Endodermal cell (in vitro differentiated cells): ENCODE data around the gene PRDM5. TPM values are rescaled to one million over a fixed set of nuclear protein-coding genes. Genes with fewer than 3 reads are reported as not detected.

Experiments used
- DNase-seq: peaks from one replicate; pipeline ENCODE4 v3.0.0-alpha.2; 2017
- H3K27ac ChIP-seq: 2 replicates; pipeline ENCODE4 v1.5.1; 2013; ENCODE audit warnings: mild to moderate bottlenecking, low read depth, low read length, moderate library complexity
- H3K27me3 ChIP-seq: 2 replicates; pipeline ENCODE4 v1.6.1; 2013; ENCODE audit warnings: mild to moderate bottlenecking, low read length, moderate library complexity; ENCODE audit not compliant: insufficient read depth, control insufficient read depth, poor library complexity, severe bottlenecking
- H3K36me3 ChIP-seq: 2 replicates; pipeline ENCODE4 v1.7.0; 2013; ENCODE audit warnings: mild to moderate bottlenecking, low read length, moderate library complexity; ENCODE audit not compliant: control insufficient read depth, insufficient read depth
- H3K4me1 ChIP-seq: one replicate; pipeline ENCODE4 v1.7.0; 2013; ENCODE audit warnings: low read length; ENCODE audit not compliant: control insufficient read depth, insufficient read depth
- H3K4me3 ChIP-seq: 2 replicates; pipeline ENCODE4 v1.5.1; 2013; ENCODE audit warnings: mild to moderate bottlenecking, low read length, moderate library complexity
- H3K9ac ChIP-seq: 2 replicates; pipeline ENCODE4 v1.6.1; 2013; ENCODE audit warnings: mild to moderate bottlenecking, low read length, moderate library complexity; ENCODE audit not compliant: poor library complexity, severe bottlenecking; ENCODE audit errors: extremely low read depth
- H3K9me3 ChIP-seq: 2 replicates; pipeline ENCODE4 v1.6.1; 2013; ENCODE audit warnings: mild to moderate bottlenecking, low read length, moderate library complexity; ENCODE audit not compliant: control insufficient read depth
- H3K27ac Mint-ChIP-seq: 2 replicates; pipeline ENCODE4 v1.8.0; 2020; ENCODE audit warnings: mixed read lengths
- H3K27me3 Mint-ChIP-seq: 2 replicates; pipeline ENCODE4 v1.8.0; 2021; ENCODE audit warnings: mild to moderate bottlenecking, mixed read lengths; ENCODE audit not compliant: insufficient read depth
- H3K36me3 Mint-ChIP-seq: 2 replicates; pipeline ENCODE4 v1.8.0; 2020; ENCODE audit warnings: low read depth, mixed read lengths
- H3K4me1 Mint-ChIP-seq: 2 replicates; pipeline ENCODE4 v1.8.0; 2020; ENCODE audit warnings: mixed read lengths
- H3K4me3 Mint-ChIP-seq: 2 replicates; pipeline ENCODE4 v1.8.0; 2020; ENCODE audit warnings: mild to moderate bottlenecking, moderate library complexity, mixed read lengths
- H3K9me3 Mint-ChIP-seq: 2 replicates; pipeline ENCODE4 v1.8.0; 2020; ENCODE audit warnings: mild to moderate bottlenecking, mixed read lengths
- WGBS, 2 experiments: methylation state at CpG; one replicate each; pipeline versions ENCODE4 v1.1.5 to v1.1.7; 2013; ENCODE audit warnings: missing lambda C conversion rate in 2 of 2, mixed read lengths in 1 of 2; ENCODE audit not compliant: insufficient coverage in 1 of 2, insufficient read length in 1 of 2; 5-methylcytosine and 5-hydroxymethylcytosine counted together
- total RNA-seq, 2 donors: library from RNA; stranded (reverse); fragmentation: NEBNext Ultra II Directional in 1 of 2; extraction: Animal tissue kit (Norgen Biotek cat#: 25700) in 1 of 2; gene quantifications; 2 replicates in 1 of 2; 3 replicates in 1 of 2; pipeline ENCODE4 v1.2.1, GENCODE V29; 2021
- TF ChIP-seq, protein P1 (sequence below): fragments of 200-600 bp; sonication (generic); conservative IDR thresholded peaks from 2 replicates; pipeline ENCODE4 v1.5.0; 2021; ENCODE audit warnings: antibody characterized with exemption, mild to moderate bottlenecking

Gene PRDM5
- total RNA-seq, 2 donors from 2014 or later: 18.3 to 19.1 TPM

DNA sequence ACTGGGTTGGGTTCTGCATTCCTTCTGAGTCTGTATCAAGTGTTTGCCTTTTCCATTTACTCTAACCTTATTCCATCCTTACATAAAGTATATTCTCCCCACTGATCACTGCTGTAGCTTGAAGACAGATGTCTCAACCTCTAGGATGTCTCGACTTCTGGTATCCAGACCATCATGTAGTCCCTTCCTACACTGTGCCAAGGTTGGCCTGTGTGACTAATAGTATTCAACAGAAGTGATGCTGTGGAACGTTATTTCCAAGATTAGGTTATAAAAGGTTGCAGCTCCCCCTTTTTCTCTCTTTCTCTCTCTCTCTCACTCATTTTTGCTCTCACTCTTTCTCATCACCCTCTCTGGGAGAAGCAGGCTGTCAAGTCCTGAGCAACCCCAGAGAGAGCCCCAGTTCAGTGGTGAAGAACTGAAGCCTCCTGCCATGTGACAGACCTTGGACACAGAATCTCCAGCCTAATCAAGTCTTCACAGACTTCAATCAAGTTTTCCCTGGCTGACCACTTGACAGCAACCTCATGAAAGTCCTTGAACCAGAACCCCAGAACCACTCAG, 75.4 kb downstream of the PRDM5 start:
- H3K9me3 ChIP-seq: no peaks in the 10 kb centered on the region
- Mint-ChIP-seq H3K27ac (no peak overlapping the region), H3K4me1 (peaks cover 5% of the 10 kb centered on the region), H3K9me3 (no peaks in the 10 kb centered on the region), H3K36me3 (no peaks in the 10 kb centered on the region), H3K4me3 (no peak overlapping the region), H3K27me3 (no peaks in the 10 kb centered on the region)
- DNase-seq: no peak
- no peak overlapping the region for H3K4me3 ChIP-seq
- TF ChIP-seq, protein P1, sequence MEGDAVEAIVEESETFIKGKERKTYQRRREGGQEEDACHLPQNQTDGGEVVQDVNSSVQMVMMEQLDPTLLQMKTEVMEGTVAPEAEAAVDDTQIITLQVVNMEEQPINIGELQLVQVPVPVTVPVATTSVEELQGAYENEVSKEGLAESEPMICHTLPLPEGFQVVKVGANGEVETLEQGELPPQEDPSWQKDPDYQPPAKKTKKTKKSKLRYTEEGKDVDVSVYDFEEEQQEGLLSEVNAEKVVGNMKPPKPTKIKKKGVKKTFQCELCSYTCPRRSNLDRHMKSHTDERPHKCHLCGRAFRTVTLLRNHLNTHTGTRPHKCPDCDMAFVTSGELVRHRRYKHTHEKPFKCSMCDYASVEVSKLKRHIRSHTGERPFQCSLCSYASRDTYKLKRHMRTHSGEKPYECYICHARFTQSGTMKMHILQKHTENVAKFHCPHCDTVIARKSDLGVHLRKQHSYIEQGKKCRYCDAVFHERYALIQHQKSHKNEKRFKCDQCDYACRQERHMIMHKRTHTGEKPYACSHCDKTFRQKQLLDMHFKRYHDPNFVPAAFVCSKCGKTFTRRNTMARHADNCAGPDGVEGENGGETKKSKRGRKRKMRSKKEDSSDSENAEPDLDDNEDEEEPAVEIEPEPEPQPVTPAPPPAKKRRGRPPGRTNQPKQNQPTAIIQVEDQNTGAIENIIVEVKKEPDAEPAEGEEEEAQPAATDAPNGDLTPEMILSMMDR: no peak
- no peaks in the 10 kb centered on the region for H3K27me3 ChIP-seq
- H3K4me1 ChIP-seq: no peaks in the 10 kb centered on the region
- 90 to 92% methylated on average over 1 to 2 of the region's 2 CpGs for WGBS, 2 experiments
- no peak overlapping the region for H3K27ac ChIP-seq
- no peaks in the 10 kb centered on the region for H3K36me3 ChIP-seq
- no peak overlapping the region for H3K9ac ChIP-seq

DNA sequence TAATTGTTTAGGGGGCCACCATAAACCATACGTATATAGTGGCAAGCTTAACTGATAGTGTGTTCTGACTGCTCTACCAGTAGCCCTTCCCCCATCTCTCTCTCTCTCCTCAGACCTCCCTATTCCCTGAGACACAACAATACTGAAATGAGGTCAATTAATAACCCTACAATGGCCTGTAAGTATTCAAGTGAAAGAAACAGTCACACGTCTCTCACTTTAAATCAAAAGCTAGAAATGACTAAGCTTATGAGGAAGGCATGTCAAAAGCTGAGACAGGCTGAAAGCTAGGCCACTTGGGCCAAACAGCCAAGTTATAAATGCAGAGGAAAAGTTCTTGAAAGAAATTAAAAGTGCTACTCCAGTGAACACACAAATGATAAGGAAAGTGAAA, 78.0 kb downstream of the PRDM5 start:
- no peaks in the 10 kb centered on the region for H3K9me3 ChIP-seq
- H3K27me3 Mint-ChIP-seq: no peaks in the 10 kb centered on the region

DNA sequence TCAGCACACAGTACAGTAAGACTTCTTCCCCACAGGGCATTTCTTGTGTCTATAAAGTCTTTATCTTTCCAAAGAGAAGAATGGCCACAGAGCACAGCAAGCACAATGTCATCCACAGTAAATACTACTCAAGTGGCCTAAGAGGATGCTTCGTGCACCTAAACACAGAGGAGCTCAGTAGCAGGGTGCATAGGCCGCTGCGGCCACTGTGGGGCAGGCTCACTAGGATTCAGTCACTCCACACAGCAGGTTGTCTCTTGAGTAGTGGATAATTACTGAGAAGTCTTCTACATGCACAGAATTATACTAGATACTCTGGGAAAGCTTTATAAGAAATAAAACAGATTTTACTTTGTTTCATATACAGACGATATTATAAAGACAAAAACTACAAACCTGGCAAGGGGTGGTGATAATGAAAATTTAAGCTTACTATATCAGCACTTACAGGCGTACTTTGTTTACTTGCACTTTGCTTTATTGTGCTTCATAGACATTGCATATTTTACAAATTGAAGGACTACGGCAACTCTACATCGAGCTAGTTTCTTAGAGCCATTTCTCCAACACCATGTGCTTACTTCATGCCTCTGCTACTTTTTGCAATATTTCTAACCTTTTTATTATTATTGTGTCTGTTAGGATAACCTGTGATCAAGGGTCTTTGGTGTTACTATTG, 78.5 kb downstream of the PRDM5 start:
- no peak overlapping the region for H3K27ac Mint-ChIP-seq

More for the DNA sequence above, 78.0 kb downstream of the PRDM5 start:
- DNase-seq: no peak
- no peak overlapping the region for H3K27ac Mint-ChIP-seq
- Histone ChIP-seq H3K9ac (no peak overlapping the region), H3K36me3 (no peaks in the 10 kb centered on the region), H3K27me3 (no peaks in the 10 kb centered on the region), H3K4me3 (no peak overlapping the region), H3K27ac (no peak overlapping the region), H3K4me1 (no peaks in the 10 kb centered on the region)
- H3K36me3 Mint-ChIP-seq: no peaks in the 10 kb centered on the region
- no peaks in the 10 kb centered on the region for H3K9me3 Mint-ChIP-seq
- TF ChIP-seq, protein P1: no peak
- no peak overlapping the region for H3K4me3 Mint-ChIP-seq
- peaks cover 5% of the 10 kb centered on the region for H3K4me1 Mint-ChIP-seq
- 91 to 100% methylated on average over 1 to 2 of the region's 2 CpGs for WGBS, 2 experiments

More for the DNA sequence above, 78.5 kb downstream of the PRDM5 start:
- DNase-seq: peak; percentile 78
- Mint-ChIP-seq H3K27me3 (no peaks in the 10 kb centered on the region), H3K4me1 (peaks cover 5% of the 10 kb centered on the region), H3K4me3 (no peak overlapping the region), H3K9me3 (no peaks in the 10 kb centered on the region), H3K36me3 (no peaks in the 10 kb centered on the region)
- H3K9me3 ChIP-seq: no peaks in the 10 kb centered on the region
- no peak overlapping the region for H3K4me3 ChIP-seq
- TF ChIP-seq, protein P1: peak; percentile 84
- no peak overlapping the region for H3K9ac ChIP-seq
- H3K27me3 ChIP-seq: no peaks in the 10 kb centered on the region
- no peaks in the 10 kb centered on the region for H3K4me1 ChIP-seq
- no peaks in the 10 kb centered on the region for H3K36me3 ChIP-seq
- WGBS, 2 experiments: 74 to 90% methylated on average over 4 to 7 of the region's 7 CpGs
- no peak overlapping the region for H3K27ac ChIP-seq
